Right lung (tissue), 5 donors: ENCODE measurements around the gene CGB8. TPM values are rescaled to one million over a fixed set of nuclear protein-coding genes. Genes with fewer than 3 reads are reported as not detected.
A peak's percentile ranks its signal among the peaks of the same experiment; 100 is the strongest.
"Not testable (repeated sequence)": the region's sequence is repeated elsewhere in the genome, so short reads cannot be mapped to it uniquely, and the experiment has no call there.

Source experiments
- DNase-seq, 2 donors: peaks; one replicate each; pipeline ENCODE4 v3.0.0-alpha.2; 2013
- polyA plus RNA-seq, 5 donors: library from polyadenylated mRNA; unstranded; fragments of 120-200 nt; gene quantifications; one replicate each; pipeline versions ENCODE4 v1.2.1 to v1.2.3, GENCODE V29; 2013; ENCODE audit warnings: inconsistent platforms in 1 of 5, low replicate concordance in 1 of 5; ENCODE audit not compliant: insufficient read length in 5 of 5, insufficient read depth in 1 of 5

CGB8 gene
- polyA plus RNA-seq, 5 donors, result 0.31 TPM; not detected in 4

DNA sequence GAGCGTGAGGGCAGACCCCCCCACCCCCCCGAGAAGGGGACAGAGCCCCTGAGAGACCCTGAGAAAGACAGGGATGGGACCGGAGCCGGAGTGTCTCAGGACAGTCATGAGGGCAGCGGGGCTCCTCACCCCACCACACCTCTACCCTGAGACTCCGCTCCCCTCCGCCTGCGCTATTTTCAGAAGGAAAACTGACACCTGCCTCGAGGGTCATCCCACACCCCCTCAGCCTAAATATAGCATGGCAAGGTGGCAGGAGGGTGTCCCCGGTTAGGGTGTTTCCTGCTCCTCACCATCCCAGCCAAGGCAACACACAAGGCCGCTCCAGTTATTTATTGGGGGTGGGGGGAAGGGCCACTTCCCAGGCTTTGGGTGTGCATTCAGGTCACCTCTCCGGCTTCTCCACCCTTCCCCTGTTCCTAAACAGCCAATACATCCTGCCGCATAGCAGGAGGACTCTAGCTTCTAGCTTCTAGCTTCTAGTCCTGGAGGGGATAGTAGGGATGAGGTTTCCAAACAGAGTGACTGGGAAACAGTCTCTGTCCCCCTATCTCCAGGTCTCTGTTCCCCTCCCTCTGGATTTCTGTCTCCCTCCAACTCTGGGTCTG lies 17.1 kb upstream of the CGB8 start:
- no peak for DNase-seq

DNA sequence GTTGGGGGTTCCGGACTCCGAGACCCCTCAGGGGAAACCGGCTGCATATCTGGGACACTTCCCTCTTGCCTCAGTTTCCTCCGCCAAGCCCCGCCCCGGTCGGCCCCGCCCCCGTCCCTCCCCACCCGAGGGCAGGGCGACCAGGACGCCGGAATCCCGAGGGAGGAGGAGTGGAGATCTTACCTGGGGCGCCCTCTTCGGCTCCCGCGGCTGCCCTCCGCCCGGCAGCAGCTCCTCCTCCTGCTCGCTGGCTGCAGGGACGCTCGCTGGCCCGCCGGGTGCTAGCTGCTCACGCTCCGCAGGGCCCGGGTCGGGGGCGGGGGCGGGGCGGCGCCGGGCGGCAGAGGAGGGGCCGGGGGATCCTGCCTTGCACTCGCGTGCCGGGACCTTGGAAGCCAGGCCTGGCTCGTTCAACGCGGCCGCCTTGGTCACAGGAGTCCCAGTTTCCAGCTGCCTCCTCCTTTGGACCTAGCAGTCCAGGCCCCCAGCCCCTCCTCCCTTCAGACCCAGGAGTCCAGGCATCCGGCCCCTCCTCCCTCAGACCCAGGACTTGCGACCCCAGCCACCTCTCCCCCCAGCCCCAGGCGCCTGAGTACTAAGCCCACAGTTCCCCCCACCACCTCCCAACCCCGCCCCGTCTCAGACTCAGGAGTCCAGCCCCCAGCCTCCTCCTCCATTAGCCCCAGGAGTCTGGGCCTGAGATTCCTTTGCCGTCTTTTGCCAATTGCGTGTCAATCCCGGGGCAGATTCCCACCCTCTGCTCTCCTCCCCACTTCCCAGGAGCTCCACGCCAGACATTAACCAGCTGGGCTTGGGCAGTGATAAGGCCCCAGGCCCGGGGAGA lies 16.1 kb upstream of the CGB8 start, which contains the start of gene NTF4:
NTF4 (minus strand) TSS at position 51 of the 844 bp plus-strand sequence. CDS start 2,821 bp downstream, outside the sequence.
- peak in 1 of 2 donors; percentile 17 for DNase-seq

- no peak for DNase-seq
These were observed 15.2 kb upstream of the CGB8 start for GRCh38 chr19:49064029-49064629.

DNA sequence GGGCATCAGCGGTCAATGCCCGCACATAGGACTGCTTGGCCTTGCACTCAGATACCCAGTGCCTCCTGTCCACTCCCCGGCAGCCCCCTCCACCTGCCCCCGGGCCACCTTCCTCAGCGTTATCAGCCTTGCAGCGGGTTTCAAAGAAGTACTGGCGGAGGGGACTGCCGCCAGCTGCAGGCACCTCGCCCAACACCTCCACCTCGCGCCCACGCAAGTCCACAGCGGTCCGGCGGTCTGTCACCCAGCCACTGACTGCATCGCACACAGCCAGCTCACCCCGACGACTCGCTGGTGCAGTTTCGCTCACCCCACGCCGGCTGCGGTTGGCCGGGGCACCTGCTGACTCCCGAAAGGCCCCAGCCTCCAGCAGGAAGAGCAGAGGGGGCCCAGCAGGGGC lies 12.5 kb upstream of the CGB8 start:
- DNase-seq, result no peak

GRCh38 chr19:49061000-49061399 lies 12.1 kb upstream of the CGB8 start:
- no peak for DNase-seq

DNA sequence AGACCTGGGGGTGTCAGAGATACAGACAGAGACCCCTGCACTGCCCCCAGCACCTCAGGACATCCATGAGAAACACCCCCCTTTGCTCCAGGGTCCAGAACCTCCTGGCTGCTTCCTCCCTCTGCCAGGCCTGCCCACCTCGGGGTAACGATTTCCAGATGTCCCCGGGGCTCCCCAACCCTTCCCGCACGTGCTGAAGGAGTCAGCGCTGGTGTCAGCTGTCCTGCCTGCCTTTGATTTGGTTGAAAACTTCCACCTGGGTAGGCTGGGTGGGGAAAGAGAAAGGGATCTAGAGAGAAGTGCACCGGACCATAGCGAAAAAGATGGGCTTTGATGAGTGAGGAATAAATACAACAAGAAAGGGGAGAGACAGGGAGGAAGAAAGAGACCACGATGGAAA lies 10.1 kb upstream of the CGB8 start:
- no peak for DNase-seq

DNA sequence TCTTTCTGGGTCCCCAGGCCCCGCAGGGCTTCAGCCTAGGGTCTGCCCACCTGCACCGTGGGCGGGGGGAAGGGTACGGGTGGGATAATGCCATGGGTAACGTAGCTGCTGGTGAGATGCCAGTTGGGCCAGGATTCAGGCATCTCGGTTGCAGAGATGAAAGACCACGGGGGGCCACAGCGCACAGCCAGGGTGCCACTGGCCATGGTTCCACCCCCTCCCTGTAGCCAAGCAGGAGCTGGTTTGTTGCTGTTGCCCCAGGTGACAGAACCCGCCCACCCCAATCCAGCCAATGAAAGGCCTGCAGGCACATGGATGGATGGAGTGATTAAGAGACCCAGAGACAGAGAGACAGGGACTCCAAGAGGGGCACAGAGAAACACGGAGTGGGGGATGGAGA lies 9.7 kb upstream of the CGB8 start:
- DNase-seq, result no peak

- peak in 1 of 2 donors; percentile 34 for DNase-seq
These were observed 8.8 kb upstream of the CGB8 start, which contains the start of gene CGB7 for GRCh38 chr19:49057636-49058234. Gene CGB7, minus strand, starts transcription at chr19:49057749. Its CDS starts 2,374 bp downstream, at chr19:49055375.

GRCh38 chr19:49056902-49057596 lies 8.1 kb upstream of the CGB8 start:
- DNase-seq, result not testable (repeated sequence)

DNA sequence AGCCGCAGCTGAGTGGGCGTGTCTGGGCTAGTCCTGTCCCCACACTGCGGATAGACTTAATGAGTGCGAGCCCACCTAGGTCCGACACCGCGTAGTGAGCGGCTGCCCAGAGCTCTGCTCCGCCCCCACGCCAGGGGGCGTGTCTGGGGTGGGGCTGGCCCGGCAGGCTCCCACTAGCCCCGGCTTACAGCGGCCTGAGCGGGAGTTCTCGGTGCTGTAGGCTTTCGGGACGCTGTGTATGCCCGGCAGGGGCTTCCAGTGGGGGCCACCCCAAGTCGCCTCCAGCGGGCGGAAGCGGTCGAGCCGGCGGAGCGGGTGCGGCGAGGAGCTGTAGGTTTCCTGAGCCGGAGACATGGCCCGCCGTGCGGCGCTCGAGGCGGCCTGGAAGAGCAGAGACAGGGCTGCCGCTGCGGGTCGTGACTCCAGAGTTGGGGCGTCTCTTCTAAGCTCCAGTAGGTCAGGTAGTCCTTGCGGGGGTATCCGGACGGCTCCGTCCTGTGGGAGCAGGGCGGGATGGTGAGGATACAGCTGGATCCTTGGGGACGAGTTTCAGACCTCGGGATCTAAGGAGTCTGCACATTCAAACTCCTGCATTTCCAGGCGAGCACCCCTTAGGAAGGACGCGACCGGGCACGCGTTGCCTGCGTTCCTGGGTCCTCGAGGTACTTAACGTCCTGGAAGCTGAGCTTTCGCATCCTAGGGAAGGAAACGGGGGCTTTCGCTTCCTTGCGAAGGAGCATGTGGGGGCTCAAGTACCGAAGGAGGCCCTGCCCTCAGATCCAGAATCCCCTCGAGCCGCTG lies 7.4 kb upstream of the CGB8 start:
- DNase-seq, result peak in 1 of 2 donors; percentile 26

DNA sequence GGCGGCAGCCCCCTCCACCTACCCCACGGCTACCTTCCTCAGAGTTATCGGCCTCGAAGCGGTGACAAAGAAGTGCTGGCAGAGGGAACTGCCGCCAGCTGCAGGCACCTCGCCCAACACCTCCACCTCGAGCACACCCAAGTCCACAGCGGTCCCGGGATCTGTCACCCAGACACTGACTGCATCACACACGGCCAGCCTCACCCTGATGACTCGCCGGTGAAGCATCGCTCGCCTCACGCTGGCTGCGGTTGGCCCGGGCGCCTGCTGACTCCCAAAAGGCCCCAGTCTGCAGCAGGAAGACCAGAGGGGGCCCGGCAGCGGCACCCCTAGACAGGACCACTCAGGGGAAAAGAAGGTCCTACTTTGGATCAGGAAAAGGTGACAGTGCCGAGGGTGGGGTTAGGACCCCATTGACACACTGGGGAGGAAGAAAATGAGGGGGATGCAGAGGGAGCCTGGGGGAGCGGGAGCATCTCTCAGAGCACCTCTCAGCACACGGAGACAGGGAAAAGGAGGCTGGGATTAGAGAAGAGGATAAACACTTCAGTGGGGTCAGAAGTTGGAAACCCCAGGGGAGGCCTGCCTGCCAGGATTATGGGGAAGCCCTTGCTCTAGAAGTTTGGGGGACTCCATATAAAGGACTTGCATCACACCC lies 1.6 kb upstream of the CGB8 start:
- not testable (repeated sequence) for DNase-seq

- not testable (repeated sequence) for DNase-seq
These were observed 923 bp upstream of the CGB8 start for GRCh38 chr19:49049834-49050233.

DNA sequence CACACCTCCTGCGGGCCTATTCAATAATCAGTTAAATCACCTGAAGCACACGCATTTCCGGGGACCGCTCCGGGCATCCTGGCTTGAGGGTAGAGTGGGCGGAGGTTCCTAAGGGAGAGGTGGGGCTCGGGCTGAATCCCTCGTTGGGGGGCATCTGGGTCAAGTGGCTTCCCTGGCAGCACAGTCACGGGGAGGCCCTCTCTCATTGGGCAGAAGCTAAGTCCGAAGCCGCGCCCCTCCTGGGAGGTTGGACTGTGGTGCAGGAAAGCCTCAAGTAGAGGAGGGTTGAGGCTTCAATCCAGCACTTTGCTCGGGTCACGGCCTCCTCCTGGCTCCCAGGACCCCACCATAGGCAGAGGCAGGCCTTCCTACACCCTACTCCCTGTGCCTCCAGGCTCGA lies 5.4 kb downstream of the CGB8 start, which contains the start of gene CGB5:
CGB5 (plus strand) TSS at position 301 of the 400 bp plus-strand sequence. CDS start 362 bp downstream, outside the sequence.
- DNase-seq, result not testable (repeated sequence)

DNA sequence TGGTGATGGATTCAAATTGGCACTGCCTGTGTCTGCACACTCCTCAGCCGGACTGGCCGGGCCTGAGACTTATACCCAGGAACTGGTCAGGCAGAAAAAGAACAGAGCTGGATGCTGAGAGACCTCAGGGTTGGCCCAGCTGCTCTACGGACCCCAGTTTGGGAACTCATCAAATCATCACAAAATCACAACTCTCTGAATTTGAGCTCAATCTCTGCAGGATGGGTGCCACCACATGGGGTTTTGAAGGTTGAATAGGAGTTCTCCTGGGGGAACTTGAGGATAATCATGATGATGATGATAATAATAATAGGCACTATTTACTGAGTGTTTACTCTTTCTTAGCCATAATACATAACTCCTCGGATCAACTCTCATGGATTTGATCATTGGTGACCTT lies 6.2 kb downstream of the CGB8 start:
- DNase-seq, result not testable (repeated sequence)

DNA sequence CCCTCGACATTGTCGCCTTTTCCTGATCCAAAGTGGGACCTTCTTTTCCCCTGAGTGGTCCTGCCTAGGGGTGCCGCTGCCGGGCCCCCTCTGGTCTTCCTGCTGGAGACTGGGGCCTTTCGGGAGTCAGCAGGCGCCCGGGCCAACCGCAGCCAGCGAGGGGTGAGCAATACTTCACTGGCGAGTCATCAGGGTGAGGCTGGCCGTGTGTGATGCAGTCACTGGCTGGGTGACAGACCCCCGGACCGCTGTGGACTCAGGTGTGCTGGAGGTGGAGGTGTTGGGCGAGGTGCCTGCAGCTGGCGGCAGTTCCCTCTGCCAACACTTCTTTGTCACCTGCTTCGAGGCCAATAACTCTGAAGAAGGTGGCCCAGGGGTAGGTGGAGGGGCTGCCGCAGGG lies 6.7 kb downstream of the CGB8 start:
- DNase-seq, result no peak

DNA sequence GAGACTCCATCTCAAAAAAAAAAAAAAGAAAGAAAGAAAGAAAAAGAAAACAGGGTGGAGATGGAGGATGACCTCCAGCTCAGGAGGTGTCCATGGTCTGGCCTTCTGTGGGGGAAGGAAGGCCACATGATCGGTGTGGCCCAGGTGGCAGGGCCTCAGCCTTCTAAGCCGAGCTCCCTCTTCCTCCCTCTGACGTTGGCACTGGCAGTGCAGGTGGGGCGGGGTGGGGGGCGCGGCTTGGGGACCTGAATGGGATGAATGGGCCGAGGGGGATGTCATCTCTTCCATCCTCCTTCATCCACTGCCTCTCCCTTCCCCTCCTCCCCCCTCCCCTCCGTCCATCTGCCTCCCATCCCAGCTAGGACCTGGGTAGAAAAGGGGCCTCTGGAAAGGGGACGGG lies 9.2 kb downstream of the CGB8 start:
- not testable (repeated sequence) for DNase-seq

GRCh38 chr19:49038557-49039276 lies 10.2 kb downstream of the CGB8 start:
- DNase-seq, result not testable (repeated sequence)

GRCh38 chr19:49038111-49038510 lies 10.8 kb downstream of the CGB8 start:
- DNase-seq, result not testable (repeated sequence)

DNA sequence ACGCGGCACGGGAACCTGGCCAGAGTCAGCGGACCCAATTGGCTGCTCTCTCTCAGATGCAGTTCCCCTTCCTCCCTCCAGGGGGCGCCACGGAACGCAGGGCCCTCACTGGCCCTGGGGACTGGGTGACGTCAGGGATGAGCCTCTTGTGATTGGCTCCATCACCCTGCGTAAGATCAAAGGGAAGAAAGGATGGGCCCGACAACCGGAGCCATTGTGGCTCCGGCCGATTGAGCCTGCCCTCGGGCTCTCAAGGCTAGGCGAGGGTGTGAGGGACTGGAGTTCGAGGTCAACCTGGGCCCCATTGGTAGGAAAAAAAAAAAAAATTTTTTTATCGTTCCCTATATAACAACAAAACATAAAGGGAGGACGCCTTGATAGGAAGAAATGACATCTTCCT lies 12.1 kb downstream of the CGB8 start, which contains the start of gene CGB1:
CGB1 (minus strand) TSS at position 81 of the 400 bp plus-strand sequence. CDS start 184 bp downstream, outside the sequence.
- not testable (repeated sequence) for DNase-seq
